ENCODE data around the gene TLL1.
A peak's percentile ranks its signal among the peaks of the same experiment; 100 is the strongest.

Gene TLL1

DNA sequence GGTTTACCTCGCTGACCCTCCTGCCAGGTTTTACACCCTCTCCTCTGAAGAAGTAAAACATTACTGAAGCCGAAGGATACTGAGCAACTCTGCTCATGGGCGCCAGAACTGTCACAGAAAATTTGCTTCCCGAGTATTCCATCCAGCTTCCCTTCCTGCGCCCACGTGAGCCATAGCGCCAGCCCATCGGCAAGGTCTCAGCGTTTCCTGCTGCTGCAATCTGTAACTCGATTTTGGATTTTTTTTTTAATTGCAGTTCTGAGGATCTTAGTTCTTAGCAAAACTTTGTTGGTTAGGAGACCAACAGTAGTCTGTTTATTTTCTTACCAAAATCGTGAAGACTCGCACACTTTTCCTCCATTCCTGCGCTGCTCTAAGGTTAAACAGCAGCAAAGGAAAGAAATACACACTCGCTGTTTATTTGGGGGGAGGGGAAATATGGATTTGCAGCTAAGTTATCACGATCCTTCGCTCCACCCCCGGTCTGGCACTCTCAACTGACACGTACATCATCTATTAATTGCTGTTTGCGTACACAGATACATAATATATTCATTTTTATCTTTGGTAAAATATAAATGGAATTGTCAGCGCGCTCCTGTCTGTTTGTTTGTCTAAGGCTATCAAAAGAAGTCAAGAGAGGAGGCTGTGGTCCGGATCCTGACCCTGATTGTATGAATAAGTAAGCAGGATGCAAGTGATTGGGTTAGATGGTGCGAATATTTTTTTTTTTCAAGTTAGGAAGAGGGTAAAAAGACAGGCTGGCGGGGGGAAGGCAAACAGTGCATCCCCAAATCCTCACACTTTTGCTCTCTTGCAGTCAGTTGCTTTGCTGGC is at the start of gene TLL1:
Gene TLL1, plus strand, starts transcription at position 777 of the 837 bp plus-strand sequence. CDS start 668 bp downstream, outside the sequence.
- DNase-seq (ENCODE audit: low read depth, low spot score), result peak; percentile 24

DNA sequence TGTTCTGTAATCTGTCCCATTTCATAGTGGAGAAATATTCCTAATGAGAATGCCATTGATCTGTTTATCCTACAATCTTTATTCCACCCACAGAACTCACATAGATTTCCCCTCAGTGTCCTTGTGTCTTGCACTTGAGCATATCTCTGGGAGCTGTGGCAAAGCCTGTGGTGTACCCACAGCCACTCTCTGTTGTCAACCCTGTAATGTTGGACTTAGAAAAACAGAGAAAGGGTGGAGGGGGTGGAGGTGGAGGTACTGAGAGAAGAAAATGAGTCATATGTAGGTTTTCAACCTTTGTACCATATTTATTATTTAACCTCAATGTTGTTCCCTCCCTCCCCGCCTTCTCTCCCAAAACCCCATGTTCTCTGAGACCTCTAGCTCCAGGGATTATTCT is 46.9 kb upstream of the TLL1 start:
- DNase-seq (ENCODE audit: low read depth, low spot score), result no peak

DNA sequence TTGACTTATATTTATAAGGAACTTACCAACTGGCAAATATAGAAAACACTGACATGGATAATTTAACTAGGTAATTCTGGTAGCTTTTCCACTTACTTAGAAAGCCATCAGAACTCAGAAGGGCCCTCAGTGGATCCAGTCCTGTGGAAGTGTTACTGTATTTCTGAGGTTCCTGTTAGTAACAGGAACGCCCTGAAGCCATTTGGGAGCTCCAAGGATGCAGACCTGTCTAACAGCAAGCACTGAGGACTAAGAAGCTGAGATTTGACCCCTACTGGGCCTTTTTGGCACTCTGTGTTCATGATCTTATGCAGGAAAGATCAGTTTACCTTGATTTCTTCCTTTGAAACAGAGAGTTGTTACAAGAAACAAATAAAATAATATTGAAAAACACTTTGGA is 46.0 kb upstream of the TLL1 start:
- peak; percentile 34 for DNase-seq (ENCODE audit: low read depth, low spot score)

DNA sequence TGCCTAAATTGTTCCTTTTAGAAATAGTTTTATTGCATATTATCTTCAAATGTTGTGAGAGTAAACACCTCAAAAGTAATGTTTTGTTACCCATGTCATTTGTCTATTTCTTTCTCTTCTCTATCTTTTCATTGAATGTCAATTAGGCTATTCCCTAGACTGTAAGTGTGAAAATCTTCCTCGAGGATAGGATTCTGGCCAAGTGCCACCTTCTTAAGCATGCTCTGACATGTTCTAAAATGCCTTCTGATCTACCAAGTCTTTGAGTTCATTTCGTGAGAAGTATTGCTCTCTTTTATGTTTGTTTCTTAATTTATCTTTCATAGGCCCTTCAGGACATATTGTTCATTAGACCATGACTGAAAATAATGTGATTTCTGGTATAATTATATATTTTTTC is 44.1 kb upstream of the TLL1 start:
- no peak for DNase-seq (ENCODE audit: low read depth, low spot score)

DNA sequence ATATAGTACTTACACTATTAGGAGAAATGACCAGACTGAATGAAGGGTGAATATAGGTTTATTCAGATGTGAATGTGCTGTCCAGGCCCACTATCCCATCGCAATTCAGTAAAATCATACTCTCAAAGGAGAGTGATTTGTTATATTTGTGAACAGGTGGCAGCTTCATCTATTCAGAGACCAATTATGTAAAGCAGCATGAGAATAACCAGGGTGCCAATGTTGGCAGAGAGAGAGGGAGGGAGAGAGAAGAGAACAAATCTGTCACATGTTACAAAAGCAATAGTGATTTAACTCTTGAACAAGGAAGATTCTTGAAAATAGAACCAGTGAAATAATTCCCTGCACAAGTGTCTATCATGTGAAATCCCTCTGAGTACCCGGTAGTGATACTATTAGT is 38.9 kb upstream of the TLL1 start:
- DNase-seq (ENCODE audit: low read depth, low spot score), result no peak

DNA sequence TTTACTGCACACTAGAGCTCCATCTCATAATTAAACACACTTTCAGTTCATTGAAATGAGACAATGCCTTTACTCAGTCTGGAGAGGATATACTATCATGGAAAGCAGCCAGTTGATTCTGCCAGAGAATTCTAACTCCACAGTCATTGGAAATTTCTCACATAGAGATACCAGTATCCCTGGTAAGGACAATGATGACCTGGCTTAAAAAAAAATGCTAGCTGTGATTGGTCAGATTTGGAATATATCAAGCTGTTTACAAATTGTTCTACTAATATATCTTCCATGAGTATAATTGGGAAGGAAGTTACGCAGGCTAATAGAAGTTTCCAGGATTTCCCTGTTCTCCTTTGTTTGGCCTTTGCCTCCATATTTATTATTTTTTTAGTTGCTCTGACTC is 34.5 kb upstream of the TLL1 start:
- DNase-seq (ENCODE audit: low read depth, low spot score), result no peak

DNA sequence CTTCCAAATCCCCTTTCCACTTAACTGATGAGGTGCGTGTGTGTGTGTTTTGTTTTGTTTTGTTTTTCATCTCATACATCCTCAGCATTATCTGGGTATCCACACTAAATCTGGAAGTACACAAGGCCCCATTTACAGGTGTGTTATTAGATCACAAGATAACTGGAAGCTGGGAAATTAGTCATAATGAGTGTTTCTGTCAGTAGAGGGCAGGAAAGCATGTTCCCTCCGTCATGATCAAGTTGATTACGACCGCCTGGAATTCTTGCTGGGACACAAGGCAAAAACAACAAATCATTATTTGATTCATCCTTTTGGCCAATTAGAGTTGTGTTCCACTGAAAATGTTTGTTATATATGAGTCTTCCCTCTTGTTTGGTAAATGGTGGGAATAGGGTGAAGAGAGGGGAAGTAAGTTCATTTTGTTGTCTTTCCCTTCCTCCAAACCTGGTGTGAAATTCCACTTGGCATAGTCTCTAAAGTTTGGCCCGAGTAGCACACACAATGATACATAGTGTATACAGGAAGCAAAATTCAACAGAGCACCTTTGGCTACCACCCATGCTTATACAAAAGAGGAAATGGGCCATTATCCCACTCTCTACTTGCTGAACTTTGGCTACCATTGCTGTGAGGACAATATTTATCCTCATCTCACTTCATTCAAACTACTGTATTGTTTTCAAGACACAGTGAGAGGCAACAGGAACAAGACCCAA is 33.3 kb upstream of the TLL1 start:
- no peak for DNase-seq (ENCODE audit: low read depth, low spot score)

DNA sequence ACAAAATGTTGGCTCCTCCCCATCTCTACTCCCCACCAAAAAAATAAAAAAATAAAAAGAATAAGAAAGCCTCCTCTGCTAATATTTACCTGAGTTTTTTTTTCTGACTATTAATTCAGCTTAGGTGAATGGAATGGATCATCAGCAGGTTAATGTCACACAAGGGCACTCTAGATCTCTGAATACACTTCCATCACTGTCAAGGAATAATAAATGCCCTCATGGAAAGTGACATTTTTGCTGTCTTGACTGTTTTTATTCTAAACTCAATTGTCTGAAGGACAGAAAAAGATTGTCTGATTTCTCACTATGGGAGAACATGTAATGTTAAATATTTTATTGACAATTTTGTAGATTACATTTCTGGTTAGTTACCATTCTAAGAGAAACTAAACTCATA is 30.4 kb upstream of the TLL1 start:
- no peak for DNase-seq (ENCODE audit: low read depth, low spot score)

DNA sequence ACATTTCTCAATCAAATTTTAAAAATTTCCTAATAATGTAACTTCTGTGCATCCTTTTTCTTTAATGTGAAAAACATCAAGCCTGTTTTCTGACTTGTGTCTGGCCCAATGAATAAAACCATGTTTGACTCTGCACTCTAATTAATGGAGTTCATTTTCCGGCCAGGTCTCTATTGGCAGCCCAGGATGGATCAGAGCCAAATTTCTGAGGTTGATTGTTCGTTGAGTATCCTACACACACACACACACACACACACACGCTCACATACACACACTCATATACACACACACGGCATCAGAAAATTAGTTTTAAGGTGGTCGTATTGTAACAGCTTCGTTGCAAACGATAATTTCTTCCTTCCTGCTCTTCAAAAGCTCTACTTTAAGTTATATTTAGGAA is 28.9 kb upstream of the TLL1 start:
- DNase-seq (ENCODE audit: low read depth, low spot score), result no peak

DNA sequence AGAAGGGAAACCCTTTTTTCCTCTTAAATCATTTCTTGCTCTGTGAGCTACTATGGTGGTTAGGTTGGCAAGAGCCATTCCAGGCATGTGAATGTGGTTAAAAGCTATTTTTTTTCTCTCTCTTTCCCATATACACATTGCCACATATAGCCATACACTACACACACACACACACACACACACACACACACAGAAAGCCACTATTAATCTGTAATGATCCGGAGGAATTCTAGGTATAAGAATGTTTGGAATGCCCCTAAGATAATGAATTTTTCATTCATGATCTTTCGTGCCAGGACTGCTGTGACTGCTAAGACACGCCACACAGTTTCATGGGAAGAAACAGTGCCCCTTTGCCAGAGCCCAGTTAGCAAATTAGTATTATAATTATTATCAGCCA is 21.8 kb upstream of the TLL1 start:
- no peak for DNase-seq (ENCODE audit: low read depth, low spot score)

DNA sequence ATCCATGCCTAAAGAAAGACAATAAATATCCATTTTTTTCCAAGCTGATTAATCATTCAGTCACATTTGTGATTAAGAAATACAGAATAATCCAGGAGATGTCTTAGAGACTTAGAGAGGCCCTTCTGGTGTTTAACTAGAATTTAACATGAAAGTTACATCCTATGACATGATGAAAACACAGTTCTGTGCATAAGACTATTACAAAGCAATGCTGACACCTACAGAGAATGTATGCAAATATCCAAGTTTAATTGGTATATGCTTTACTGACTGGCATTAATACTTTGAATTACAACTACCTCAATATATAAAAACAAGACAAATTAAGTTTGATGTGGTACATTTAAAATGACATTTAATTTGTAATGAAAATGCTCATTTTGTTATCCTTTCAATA is 17.8 kb upstream of the TLL1 start:
- no peak for DNase-seq (ENCODE audit: low read depth, low spot score)

DNA sequence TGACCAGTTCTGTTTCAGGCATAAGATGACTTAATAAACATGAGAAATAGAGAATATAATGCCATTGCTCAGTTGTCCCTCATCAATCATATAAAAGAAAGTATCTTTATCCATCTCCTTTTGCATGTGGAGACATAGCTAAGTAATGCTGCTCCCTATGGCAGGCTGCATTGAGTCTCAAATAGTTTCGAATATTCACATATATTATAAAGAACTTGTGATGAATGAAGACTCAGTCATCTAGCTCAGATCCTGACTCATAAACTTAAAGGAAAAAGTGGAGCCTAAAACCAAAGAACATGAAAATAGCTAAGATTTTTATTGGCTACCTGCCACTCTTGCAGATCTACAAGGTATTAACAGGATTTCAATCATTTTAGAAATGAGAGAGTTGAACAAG is 11.7 kb upstream of the TLL1 start:
- no peak for DNase-seq (ENCODE audit: low read depth, low spot score)

DNA sequence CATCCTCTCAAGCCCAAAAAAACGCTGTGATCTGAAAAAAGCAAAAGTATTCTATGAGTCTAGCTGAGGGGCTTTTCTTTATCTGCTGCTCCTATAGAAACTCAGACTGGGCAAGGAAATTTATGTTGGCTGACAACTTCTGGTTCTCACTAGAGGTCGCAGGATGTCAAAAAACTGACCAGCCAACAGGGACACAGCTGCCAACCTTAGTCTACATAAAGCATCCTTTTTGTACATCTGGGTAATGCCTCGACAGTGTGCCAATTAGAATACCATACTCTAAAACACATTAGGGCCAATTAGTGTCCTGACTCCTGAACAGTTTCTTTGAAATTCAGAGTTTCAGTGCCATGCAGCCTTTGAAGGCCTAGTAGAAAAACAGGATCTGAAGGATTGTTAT is 8.8 kb upstream of the TLL1 start:
- DNase-seq (ENCODE audit: low read depth, low spot score), result peak; percentile 4

DNA sequence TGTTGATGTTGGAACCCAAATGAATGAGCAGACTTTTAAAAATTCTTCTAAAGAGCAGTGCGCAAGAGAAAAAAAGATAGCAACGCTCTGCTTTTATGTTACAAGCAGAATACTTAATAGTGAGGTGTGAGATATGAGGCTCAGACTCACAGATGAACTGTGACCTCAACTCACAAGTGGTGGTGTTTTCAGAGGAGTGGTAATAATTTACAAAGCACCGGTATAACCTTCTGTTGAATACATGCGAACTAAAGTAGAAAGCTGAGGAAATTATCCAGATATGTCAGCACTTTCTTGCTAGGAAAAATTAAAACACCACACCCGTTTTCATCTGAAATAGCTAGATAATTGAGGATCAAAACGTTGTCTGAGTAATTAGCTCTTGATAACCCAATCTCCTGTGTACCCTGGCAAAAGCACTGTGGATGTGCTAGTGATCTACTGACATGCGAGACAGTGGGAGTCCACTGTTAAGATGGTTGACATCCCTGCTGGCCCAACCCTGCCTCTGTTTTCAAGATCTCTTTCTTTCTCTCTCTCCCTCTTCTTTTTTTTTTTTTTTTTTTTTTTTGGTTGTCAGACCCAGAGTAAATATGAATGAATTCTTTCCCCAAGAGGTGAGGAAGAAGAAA is 6.9 kb upstream of the TLL1 start:
- no peak for DNase-seq (ENCODE audit: low read depth, low spot score)

DNA sequence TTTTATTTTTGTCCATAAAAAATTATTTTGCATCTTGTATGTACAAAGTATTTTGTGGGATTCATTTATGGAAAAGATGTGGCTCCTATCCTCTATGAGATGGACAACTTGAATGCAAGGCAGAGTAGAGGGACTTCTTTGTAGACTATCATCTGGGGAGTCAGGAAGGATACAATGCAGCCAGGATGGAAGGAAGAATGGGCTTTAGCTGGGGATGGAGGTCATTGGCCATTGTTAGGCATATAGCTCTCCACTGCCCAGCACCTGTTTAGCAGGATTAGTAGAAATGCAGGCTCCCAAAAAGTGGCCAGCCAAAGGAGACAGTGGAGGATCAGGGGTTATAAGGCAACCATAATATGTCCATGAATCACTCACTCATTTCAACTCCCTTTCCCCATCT is 5.1 kb upstream of the TLL1 start:
- no peak for DNase-seq (ENCODE audit: low read depth, low spot score)

DNA sequence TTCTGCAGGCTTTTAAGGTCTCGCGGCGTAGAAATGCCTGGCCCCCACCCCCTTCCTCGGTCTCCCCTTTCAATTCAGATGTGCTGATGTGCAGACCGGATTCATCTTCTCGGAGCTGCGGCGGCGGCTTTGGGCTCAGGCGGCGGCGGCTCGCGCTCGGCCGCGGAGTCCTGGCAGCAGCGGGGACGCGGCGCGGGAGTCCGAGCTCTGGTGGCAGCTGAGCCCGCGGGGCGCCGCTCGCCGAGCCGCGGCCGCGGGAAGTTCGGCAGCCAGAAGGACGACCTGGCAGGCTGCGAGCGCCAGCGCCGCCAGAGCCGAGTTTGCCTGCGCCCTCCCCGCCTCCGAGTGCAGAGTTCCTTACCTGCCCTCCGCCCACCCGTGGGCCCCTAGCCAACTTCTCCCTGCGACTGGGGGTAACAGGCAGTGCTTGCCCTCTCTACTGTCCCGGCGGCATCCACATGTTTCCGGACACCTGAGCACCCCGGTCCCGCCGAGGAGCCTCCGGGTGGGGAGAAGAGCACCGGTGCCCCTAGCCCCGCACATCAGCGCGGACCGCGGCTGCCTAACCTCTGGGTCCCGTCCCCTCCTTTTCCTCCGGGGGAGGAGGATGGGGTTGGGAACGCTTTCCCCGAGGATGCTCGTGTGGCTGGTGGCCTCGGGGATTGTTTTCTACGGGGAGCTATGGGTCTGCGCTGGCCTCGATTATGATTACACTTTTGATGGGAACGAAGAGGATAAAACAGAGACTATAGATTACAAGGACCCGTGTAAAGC is 448 bp downstream of the TLL1 start:
- DNase-seq (ENCODE audit: low read depth, low spot score), result peak; percentile 56

DNA sequence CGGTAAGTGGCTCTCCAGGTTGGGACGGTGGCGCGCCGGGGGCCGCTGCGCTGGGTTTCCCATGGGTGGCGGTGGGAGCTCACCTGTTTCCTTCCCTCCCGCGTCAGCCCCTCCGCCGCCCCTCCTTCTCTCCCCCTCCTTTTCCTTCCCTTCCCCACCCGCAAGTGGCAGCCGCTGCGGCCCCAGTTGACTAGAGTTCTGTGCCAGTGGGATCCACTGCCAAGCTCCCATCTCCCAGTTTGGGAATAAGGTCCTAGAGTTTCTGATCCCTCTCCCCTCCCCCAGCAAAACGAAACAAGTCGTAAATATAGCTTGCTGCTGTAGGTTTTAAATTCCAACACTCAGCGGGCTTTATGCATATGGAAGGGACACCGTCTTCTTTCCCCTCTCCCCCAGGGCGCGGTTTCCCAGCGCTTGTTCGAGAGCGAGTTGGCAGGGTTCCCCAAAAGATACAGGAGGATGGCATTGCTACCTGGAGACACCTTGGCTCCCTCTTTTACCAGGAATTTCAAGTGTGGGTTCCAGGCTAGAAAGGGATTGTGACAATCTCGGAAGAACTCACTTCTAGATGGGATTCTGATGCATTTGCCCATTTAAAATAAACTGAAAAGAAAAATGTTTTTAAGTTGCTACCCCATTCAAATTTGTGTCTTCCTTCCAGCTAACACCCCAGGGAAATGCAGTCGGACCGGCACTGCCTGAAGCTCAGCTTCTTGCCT is 1.2 kb downstream of the TLL1 start:
- DNase-seq (ENCODE audit: low read depth, low spot score), result no peak

DNA sequence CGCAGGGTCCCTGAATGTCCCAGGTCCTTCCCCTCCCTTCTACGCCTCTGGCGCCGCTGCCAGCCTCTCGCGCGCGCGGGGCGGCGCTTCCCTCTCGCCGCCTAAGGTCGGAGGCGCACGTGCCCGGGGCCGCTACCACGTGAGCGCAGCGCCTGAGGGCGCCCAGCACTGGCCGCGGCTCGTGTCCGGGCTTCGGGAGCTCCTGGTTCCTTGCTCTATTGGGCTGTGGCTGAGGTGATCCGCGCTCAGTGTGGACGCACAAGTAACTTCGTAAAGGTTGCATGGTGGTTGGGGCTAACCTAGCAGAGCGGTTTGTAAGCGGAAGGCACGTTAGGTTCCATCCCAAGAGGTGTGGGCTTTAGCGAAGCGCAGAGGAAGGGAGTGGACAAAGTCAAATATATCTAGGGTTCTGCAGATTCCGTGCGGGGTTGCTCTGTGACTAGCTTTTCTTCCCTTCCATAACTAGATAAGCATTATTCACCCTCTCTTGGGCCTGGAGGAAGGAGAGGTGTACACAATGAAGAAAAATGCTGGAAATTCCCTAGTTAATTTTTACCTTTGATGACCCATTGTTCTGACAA is 1.8 kb downstream of the TLL1 start:
- peak; percentile 73 for DNase-seq (ENCODE audit: low read depth, low spot score)

DNA sequence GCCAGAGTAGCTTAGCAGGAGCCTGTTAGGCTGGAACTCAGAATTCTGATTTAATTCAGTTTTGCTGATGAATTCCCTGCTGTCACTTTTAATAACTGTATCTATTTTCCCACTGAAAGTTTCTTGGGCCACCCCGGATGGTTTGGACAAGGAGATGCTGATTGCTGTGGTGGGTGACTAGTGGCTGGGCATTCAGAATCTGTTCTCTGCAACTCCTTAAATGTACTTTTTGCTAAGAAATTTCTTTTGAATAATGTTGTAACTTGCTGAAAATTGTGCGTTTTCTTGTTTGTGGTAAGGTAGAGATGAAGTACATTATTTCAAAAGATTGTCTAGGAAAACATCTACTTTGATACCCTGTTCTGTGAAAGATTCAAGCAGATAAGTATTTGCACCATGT is 2.4 kb downstream of the TLL1 start:
- no peak for DNase-seq (ENCODE audit: low read depth, low spot score)

DNA sequence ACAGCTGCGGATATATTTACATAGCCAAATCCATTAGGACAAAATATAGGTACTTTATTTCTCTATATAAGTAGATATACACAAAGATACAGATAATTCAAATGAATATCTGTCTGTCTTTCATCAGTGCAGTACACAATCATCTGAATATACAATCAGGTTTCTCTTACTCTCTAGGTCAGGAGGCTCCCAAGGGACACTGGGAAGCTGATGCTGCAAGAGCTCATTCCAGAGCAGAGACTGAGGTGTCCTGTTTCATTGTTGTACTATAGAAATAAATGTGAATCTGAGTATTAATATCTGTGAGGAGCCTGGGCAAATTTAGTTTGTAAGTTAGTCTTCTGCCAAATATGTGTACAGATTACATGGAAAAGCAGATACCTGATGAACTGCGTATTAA is 4.2 kb downstream of the TLL1 start:
- DNase-seq (ENCODE audit: low read depth, low spot score), result no peak

DNA sequence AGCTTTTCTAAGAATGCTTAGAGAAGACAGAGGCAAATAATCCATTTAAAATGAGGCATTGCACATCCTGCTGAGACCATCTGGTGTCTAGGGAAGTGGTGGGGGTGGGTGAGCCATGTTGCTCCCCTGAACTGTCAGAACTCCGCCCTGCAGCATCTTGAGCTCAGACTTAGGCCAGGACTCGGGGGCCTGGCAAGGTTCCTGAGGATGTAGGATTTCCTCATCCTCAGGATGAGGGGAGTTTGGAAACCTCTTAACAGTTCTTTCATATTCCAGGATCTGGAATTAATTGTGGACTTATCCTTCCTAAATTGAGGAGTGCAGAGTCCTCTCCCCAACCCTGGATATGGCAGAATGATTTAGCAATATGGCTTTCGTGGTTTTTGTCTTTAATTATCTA is 6.6 kb downstream of the TLL1 start:
- no peak for DNase-seq (ENCODE audit: low read depth, low spot score)

Data from ELF-1 (cell line).